Measurements from ENCODE around the gene LRRC4C.

The LRRC4C gene

GRCh38 chr11:40290171-40290631 lies 1169.3 kb downstream of the LRRC4C start:
- Histone ChIP-seq H3K79me1 (ENCODE audit: low read length) (no peaks in the 10 kb centered on the region), H2BK120ac (ENCODE audit: insufficient read depth, low read length, poor library complexity) (no peak overlapping the region), H2AK5ac (ENCODE audit: low read length) (no peak overlapping the region), H3K9me3 (ENCODE audit: insufficient read depth, low read depth, low read length) (no peaks in the 10 kb centered on the region), H2AFZ (ENCODE audit: insufficient read depth, low read length, poor library complexity) (no peak overlapping the region), H3K79me2 (ENCODE audit: control insufficient read depth, insufficient read depth, low read length, poor library complexity) (no peaks in the 10 kb centered on the region), H4K91ac (ENCODE audit: low read depth, low read length) (no peak overlapping the region), H3K18ac (ENCODE audit: low read length) (no peak overlapping the region), H3K14ac (ENCODE audit: low read length) (no peak overlapping the region), H4K8ac (ENCODE audit: low read depth, low read length) (no peak overlapping the region), H3K9ac (ENCODE audit: low read length) (no peak overlapping the region), H2BK12ac (ENCODE audit: low read length) (no peak overlapping the region), H3K4me2 (ENCODE audit: low read length) (no peak overlapping the region), H3K4me3 (ENCODE audit: low read depth, low read length) (no peak overlapping the region), H3K27me3 (ENCODE audit: insufficient read depth, low read length) (peaks cover 5% of the 10 kb centered on the region), H3K4me1 (ENCODE audit: control insufficient read depth in 1 of 2, insufficient read depth in 2 of 2, low read length in 2 of 2) (peaks cover 0 to 2% of the 10 kb centered on the region in 2 experiments), H3K36me3 (ENCODE audit: control insufficient read depth in 1 of 2, insufficient read depth in 2 of 2, low read length in 2 of 2) (no peaks in the 10 kb centered on the region), H3K4ac (ENCODE audit: low read depth, low read length) (no peak overlapping the region), H4K12ac (ENCODE audit: low read depth, low read length) (no peak overlapping the region), H3K23ac (ENCODE audit: low read length) (no peak overlapping the region), H2BK5ac (ENCODE audit: low read depth, low read length, poor library complexity) (no peak overlapping the region), H3K27ac (ENCODE audit: low read depth, low read length) (no peak overlapping the region)
- WGBS (ENCODE audit: extremely low coverage, insufficient coverage, insufficient read length), result no CpG with 5 or more reads among the region's 2 CpGs
- DNase-seq, result no peak

GRCh38 chr11:40289370-40289769 lies 1170.1 kb downstream of the LRRC4C start:
- Histone ChIP-seq H3K79me1 (ENCODE audit: low read length) (no peaks in the 10 kb centered on the region), H3K36me3 (ENCODE audit: control insufficient read depth in 1 of 2, insufficient read depth in 2 of 2, low read length in 2 of 2) (no peaks in the 10 kb centered on the region), H3K4ac (ENCODE audit: low read depth, low read length) (no peak overlapping the region), H3K23ac (ENCODE audit: low read length) (no peak overlapping the region), H3K14ac (ENCODE audit: low read length) (no peak overlapping the region), H3K4me3 (ENCODE audit: low read depth, low read length) (no peak overlapping the region), H3K27ac (ENCODE audit: low read depth, low read length) (no peak overlapping the region), H3K4me2 (ENCODE audit: low read length) (no peak overlapping the region), H3K18ac (ENCODE audit: low read length) (no peak overlapping the region), H4K91ac (ENCODE audit: low read depth, low read length) (no peak overlapping the region), H2BK12ac (ENCODE audit: low read length) (no peak overlapping the region), H2AFZ (ENCODE audit: insufficient read depth, low read length, poor library complexity) (no peak overlapping the region), H3K9me3 (ENCODE audit: insufficient read depth, low read depth, low read length) (no peaks in the 10 kb centered on the region), H3K4me1 (ENCODE audit: control insufficient read depth in 1 of 2, insufficient read depth in 2 of 2, low read length in 2 of 2) (peaks cover 0 to 2% of the 10 kb centered on the region in 2 experiments), H4K8ac (ENCODE audit: low read depth, low read length) (no peak overlapping the region), H3K9ac (ENCODE audit: low read length) (no peak overlapping the region), H3K27me3 (ENCODE audit: insufficient read depth, low read length) (peaks cover 5% of the 10 kb centered on the region), H2BK120ac (ENCODE audit: insufficient read depth, low read length, poor library complexity) (no peak overlapping the region), H2AK5ac (ENCODE audit: low read length) (no peak overlapping the region), H2BK5ac (ENCODE audit: low read depth, low read length, poor library complexity) (no peak overlapping the region), H3K79me2 (ENCODE audit: control insufficient read depth, insufficient read depth, low read length, poor library complexity) (no peaks in the 10 kb centered on the region), H4K12ac (ENCODE audit: low read depth, low read length) (no peak overlapping the region)
- WGBS (ENCODE audit: extremely low coverage, insufficient coverage, insufficient read length), result no CpG with 5 or more reads among the region's 2 CpGs
- no peak for DNase-seq

GRCh38 chr11:40287916-40288803 lies 1171.3 kb downstream of the LRRC4C start:
- DNase-seq, result no peak
- Histone ChIP-seq H3K27me3 (ENCODE audit: insufficient read depth, low read length) (peaks cover 5% of the 10 kb centered on the region), H2BK120ac (ENCODE audit: insufficient read depth, low read length, poor library complexity) (no peak overlapping the region), H3K14ac (ENCODE audit: low read length) (no peak overlapping the region), H2BK5ac (ENCODE audit: low read depth, low read length, poor library complexity) (no peak overlapping the region), H3K4me2 (ENCODE audit: low read length) (no peak overlapping the region), H3K4ac (ENCODE audit: low read depth, low read length) (no peak overlapping the region), H3K9ac (ENCODE audit: low read length) (no peak overlapping the region), H3K79me2 (ENCODE audit: control insufficient read depth, insufficient read depth, low read length, poor library complexity) (no peaks in the 10 kb centered on the region), H3K9me3 (ENCODE audit: insufficient read depth, low read depth, low read length) (no peaks in the 10 kb centered on the region), H3K4me3 (ENCODE audit: low read depth, low read length) (no peak overlapping the region), H3K18ac (ENCODE audit: low read length) (no peak overlapping the region), H3K27ac (ENCODE audit: low read depth, low read length) (no peak overlapping the region), H3K23ac (ENCODE audit: low read length) (no peak overlapping the region), H3K36me3 (ENCODE audit: control insufficient read depth in 1 of 2, insufficient read depth in 2 of 2, low read length in 2 of 2) (no peaks in the 10 kb centered on the region), H4K12ac (ENCODE audit: low read depth, low read length) (no peak overlapping the region), H3K79me1 (ENCODE audit: low read length) (no peaks in the 10 kb centered on the region), H3K4me1 (ENCODE audit: control insufficient read depth in 1 of 2, insufficient read depth in 2 of 2, low read length in 2 of 2) (peaks cover 0 to 2% of the 10 kb centered on the region in 2 experiments), H2AFZ (ENCODE audit: insufficient read depth, low read length, poor library complexity) (no peak overlapping the region), H2BK12ac (ENCODE audit: low read length) (no peak overlapping the region), H4K8ac (ENCODE audit: low read depth, low read length) (no peak overlapping the region), H2AK5ac (ENCODE audit: low read length) (no peak overlapping the region), H4K91ac (ENCODE audit: low read depth, low read length) (no peak overlapping the region)
- WGBS (ENCODE audit: extremely low coverage, insufficient coverage, insufficient read length), result no CpG with 5 or more reads among the region's 5 CpGs

GRCh38 chr11:40286137-40286536 lies 1173.3 kb downstream of the LRRC4C start:
- H3K27me3 ChIP-seq (ENCODE audit: insufficient read depth, low read length), result no peaks in the 10 kb centered on the region
- H3K4me2 ChIP-seq (ENCODE audit: low read length), result no peak overlapping the region
- H3K18ac ChIP-seq (ENCODE audit: low read length), result no peak overlapping the region
- no peak overlapping the region for H2BK120ac ChIP-seq (ENCODE audit: insufficient read depth, low read length, poor library complexity)
- no peak overlapping the region for H2AFZ ChIP-seq (ENCODE audit: insufficient read depth, low read length, poor library complexity)
- no peak overlapping the region for H2BK12ac ChIP-seq (ENCODE audit: low read length)
- no peak overlapping the region for H3K4me3 ChIP-seq (ENCODE audit: low read depth, low read length)
- no peak overlapping the region for H2AK5ac ChIP-seq (ENCODE audit: low read length)
- H3K79me1 ChIP-seq (ENCODE audit: low read length), result no peaks in the 10 kb centered on the region
- WGBS (ENCODE audit: extremely low coverage, insufficient coverage, insufficient read length), result no CpG with 5 or more reads among the region's 2 CpGs
- H3K23ac ChIP-seq (ENCODE audit: low read length), result no peak overlapping the region
- no peak overlapping the region for H3K27ac ChIP-seq (ENCODE audit: low read depth, low read length)
- no peak overlapping the region for H3K9ac ChIP-seq (ENCODE audit: low read length)
- H4K91ac ChIP-seq (ENCODE audit: low read depth, low read length), result no peak overlapping the region
- no peaks in the 10 kb centered on the region for H3K9me3 ChIP-seq (ENCODE audit: insufficient read depth, low read depth, low read length)
- H3K79me2 ChIP-seq (ENCODE audit: control insufficient read depth, insufficient read depth, low read length, poor library complexity), result no peaks in the 10 kb centered on the region
- H4K8ac ChIP-seq (ENCODE audit: low read depth, low read length), result no peak overlapping the region
- no peak overlapping the region for H4K12ac ChIP-seq (ENCODE audit: low read depth, low read length)
- H3K4ac ChIP-seq (ENCODE audit: low read depth, low read length), result no peak overlapping the region
- no peak for DNase-seq
- no peak overlapping the region for H2BK5ac ChIP-seq (ENCODE audit: low read depth, low read length, poor library complexity)
- no peaks in the 10 kb centered on the region for H3K4me1 ChIP-seq (ENCODE audit: control insufficient read depth in 1 of 2, insufficient read depth in 2 of 2, low read length in 2 of 2)
- no peak overlapping the region for H3K14ac ChIP-seq (ENCODE audit: low read length)
- H3K36me3 ChIP-seq (ENCODE audit: control insufficient read depth in 1 of 2, insufficient read depth in 2 of 2, low read length in 2 of 2), result no peaks in the 10 kb centered on the region
